ENCODE results near the gene SERPINH1. TPM values are rescaled to one million over a fixed set of nuclear protein-coding genes. Genes with fewer than 3 reads are reported as not detected.

The SERPINH1 gene
- total RNA-seq, 4 donors from 2014 or later: 134 to 847 (median 280) TPM

- no peaks in the 10 kb centered on the region for H3K4me1 ChIP-seq
- intact Hi-C loops (cut with DNase I; ENCODE audit: low total_unique reads): no loop called here
- no peaks in the 10 kb centered on the region for H3K9me3 ChIP-seq
Observed at GRCh38 chr11:75611823-75612222, 49.8 kb downstream of the SERPINH1 start.

GRCh38 chr11:75615751-75616150 is 53.7 kb downstream of the SERPINH1 start:
- H3K36me3 ChIP-seq: no peaks in the 10 kb centered on the region
- H3K27ac ChIP-seq: no peak overlapping the region
- no peak overlapping the region for H3K4me3 ChIP-seq
- H3K27me3 ChIP-seq: no peaks in the 10 kb centered on the region
- DNase-seq: no peak
- no peaks in the 10 kb centered on the region for H3K4me1 ChIP-seq
- TF ChIP-seq CTCF (IDR thresholded peaks at IDR 0.05) (no peak), POLR2A (IDR thresholded peaks at IDR 0.05) (no peak)
- intact Hi-C loops (cut with DNase I; ENCODE audit: low total_unique reads): no loop called here
- H3K9me3 ChIP-seq: no peaks in the 10 kb centered on the region

More at GRCh38 chr11:75611823-75612222, 49.8 kb downstream of the SERPINH1 start:
- DNase-seq: no peak
- Histone ChIP-seq H3K27ac (no peak overlapping the region), H3K27me3 (no peaks in the 10 kb centered on the region), H3K36me3 (no peaks in the 10 kb centered on the region), H3K4me3 (no peak overlapping the region)
- no peak for TF ChIP-seq CTCF (IDR thresholded peaks at IDR 0.05)
- TF ChIP-seq POLR2A (IDR thresholded peaks at IDR 0.05): no peak

GRCh38 chr11:75616281-75616680 is 54.2 kb downstream of the SERPINH1 start:
- Histone ChIP-seq H3K4me1 (no peaks in the 10 kb centered on the region), H3K27me3 (no peaks in the 10 kb centered on the region), H3K36me3 (no peaks in the 10 kb centered on the region), H3K9me3 (no peaks in the 10 kb centered on the region), H3K27ac (no peak overlapping the region), H3K4me3 (no peak overlapping the region)
- intact Hi-C loops (cut with DNase I; ENCODE audit: low total_unique reads): no loop called here
- DNase-seq: no peak
- TF ChIP-seq CTCF (IDR thresholded peaks at IDR 0.05) (no peak), POLR2A (IDR thresholded peaks at IDR 0.05) (no peak)

Other genes with a start within 250 kb of the SERPINH1 start
- gene ARRB1, start 210.6 kb upstream of the SERPINH1 start, total RNA-seq: 10 to 100 TPM; 23.1 to 61.8 (median 44.8) TPM
- gene RPS3, start 162.7 kb upstream of the SERPINH1 start, total RNA-seq: 1,000 to 10,000 TPM; 1,322 to 4,168 (median 2,484) TPM
- gene KLHL35, start 129.1 kb upstream of the SERPINH1 start, total RNA-seq: 1 to 10 TPM in 1 of 4 donors, not detected in 3; 2.5 TPM
- gene GDPD5, start 36.3 kb upstream of the SERPINH1 start, total RNA-seq: 10 to 100 TPM in 3 of 4 donors, 1 to 10 TPM in 1; 9.6 to 52.9 (median 28.2) TPM
- gene MAP6, start 106.8 kb downstream of the SERPINH1 start, total RNA-seq: 10 to 100 TPM in 3 of 4 donors, 1 to 10 TPM in 1; 7.9 to 22.1 (median 14.4) TPM
- gene MOGAT2, start 155.6 kb downstream of the SERPINH1 start, total RNA-seq: under 1 TPM in 2 of 4 donors, not detected in 2; 0.29 to 0.62 TPM
- gene DGAT2, start 206.5 kb downstream of the SERPINH1 start, total RNA-seq: 1 to 10 TPM in 2 of 4 donors, under 1 TPM in 1, not detected in 1; 0.29 to 1.5 (median 1.5) TPM

All from uterus (tissue), 4 donors.